Measurements from ENCODE around the gene CRACDL.

CRACDL gene

DNA sequence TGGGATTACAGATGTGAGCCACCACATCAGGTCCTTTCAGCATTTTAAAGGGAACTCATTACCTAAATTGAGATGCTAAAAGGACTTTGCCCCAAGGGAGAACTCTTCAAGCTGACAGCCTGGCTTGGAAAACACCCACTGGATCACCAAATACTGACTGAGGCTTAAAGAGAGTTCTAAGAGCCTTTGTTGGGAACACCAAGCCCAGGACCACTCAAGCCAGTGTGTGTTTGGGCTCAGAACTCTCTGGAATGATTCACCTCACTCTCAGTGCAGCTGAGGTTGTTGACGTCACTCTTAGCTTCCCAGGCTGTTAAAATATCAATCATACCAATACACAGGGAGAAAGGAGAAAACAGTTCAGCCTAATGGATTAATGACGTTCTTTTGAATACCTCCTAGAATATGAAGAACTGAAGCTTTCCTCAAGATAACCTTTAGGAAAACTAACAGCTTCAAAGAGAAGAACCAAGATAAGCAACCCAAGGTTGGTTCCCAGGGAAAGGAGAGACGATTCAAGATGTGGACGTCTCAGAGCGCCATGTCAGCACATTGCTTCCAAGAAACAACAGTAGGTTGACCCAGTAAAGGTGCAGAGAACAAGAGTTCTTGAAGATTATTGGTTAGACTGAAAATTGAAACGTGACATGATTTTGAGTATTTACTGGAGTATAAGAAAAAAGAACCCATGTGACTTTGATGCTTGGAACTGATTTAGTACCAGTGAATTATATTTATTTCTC is 157.1 kb downstream of the CRACDL start:
- H3K27me3 ChIP-seq (ENCODE audit: control insufficient read depth in 2 of 2, insufficient read depth in 2 of 2, low read length in 2 of 2): no peaks in the 10 kb centered on the region
- no peak overlapping the region for H3K4me3 ChIP-seq (ENCODE audit: low read length in 2 of 2)

DNA sequence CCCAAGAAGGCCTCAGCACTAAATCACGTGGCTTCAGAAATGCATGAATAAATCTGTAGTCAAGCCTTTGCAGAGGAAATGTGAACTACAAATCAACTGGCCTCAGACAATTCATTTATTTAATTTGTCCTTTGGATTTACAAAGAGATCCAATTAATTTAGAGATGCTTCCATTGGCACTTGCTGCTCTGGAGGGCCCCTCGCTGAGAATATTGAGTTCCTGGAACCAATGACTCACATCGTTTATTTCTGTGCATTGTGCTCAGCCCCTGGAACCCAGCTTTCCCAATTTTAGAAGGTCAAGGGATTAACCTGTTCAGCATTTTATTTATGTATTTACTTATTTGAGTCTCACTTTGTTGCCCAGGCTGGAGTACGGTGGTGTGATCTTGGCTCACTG is 157.9 kb downstream of the CRACDL start:
- no peak overlapping the region for H3K27ac ChIP-seq (ENCODE audit: low read depth in 2 of 2, low read length in 2 of 2)
- H3K4me3 ChIP-seq (ENCODE audit: low read length in 2 of 2): no peak overlapping the region
- no peak overlapping the region for H3K9ac ChIP-seq (ENCODE audit: low read depth in 1 of 2, low read length in 2 of 2)
- H3K9me3 ChIP-seq (ENCODE audit: control insufficient read depth in 2 of 2, low read length in 2 of 2): no peaks in the 10 kb centered on the region
- H3K4me1 ChIP-seq (ENCODE audit: control insufficient read depth in 2 of 2, insufficient read depth in 2 of 2, low read length in 2 of 2): no peaks in the 10 kb centered on the region
- no peaks in the 10 kb centered on the region for H3K36me3 ChIP-seq (ENCODE audit: control insufficient read depth in 2 of 2, insufficient read depth in 2 of 2, low read length in 2 of 2)
- H3K27me3 ChIP-seq (ENCODE audit: control insufficient read depth in 2 of 2, insufficient read depth in 2 of 2, low read length in 2 of 2): no peaks in the 10 kb centered on the region

More for the DNA sequence above, 157.1 kb downstream of the CRACDL start:
- Histone ChIP-seq H3K36me3 (ENCODE audit: control insufficient read depth in 2 of 2, insufficient read depth in 2 of 2, low read length in 2 of 2) (no peaks in the 10 kb centered on the region), H3K9ac (ENCODE audit: low read depth in 1 of 2, low read length in 2 of 2) (no peak overlapping the region), H3K4me1 (ENCODE audit: control insufficient read depth in 2 of 2, insufficient read depth in 2 of 2, low read length in 2 of 2) (no peaks in the 10 kb centered on the region), H3K27ac (ENCODE audit: low read depth in 2 of 2, low read length in 2 of 2) (no peak overlapping the region), H3K9me3 (ENCODE audit: control insufficient read depth in 2 of 2, low read length in 2 of 2) (no peaks in the 10 kb centered on the region)

DNA sequence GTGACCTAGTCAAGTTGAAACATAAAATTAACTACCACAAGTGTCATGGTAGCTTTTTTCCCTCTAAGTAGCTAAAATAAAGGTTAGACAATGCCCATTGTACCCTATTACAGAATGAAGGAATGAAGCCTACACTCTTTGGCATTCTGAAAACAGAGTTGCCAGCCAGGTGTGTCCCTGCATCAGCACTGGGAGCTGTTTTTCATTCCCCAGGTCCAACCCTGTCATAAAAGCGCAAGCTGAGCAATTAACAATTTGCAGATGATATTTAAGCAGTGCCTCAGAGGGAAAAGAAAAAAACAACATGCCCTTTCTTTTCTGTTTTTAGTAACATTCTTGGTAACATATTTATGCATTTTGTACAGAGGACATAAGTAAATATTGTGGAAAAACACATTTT is 158.3 kb downstream of the CRACDL start:
- Histone ChIP-seq H3K4me1 (ENCODE audit: control insufficient read depth in 2 of 2, insufficient read depth in 2 of 2, low read length in 2 of 2) (no peaks in the 10 kb centered on the region), H3K36me3 (ENCODE audit: control insufficient read depth in 2 of 2, insufficient read depth in 2 of 2, low read length in 2 of 2) (no peaks in the 10 kb centered on the region), H3K4me3 (ENCODE audit: low read length in 2 of 2) (no peak overlapping the region), H3K9ac (ENCODE audit: low read depth in 1 of 2, low read length in 2 of 2) (no peak overlapping the region), H3K27me3 (ENCODE audit: control insufficient read depth in 2 of 2, insufficient read depth in 2 of 2, low read length in 2 of 2) (no peaks in the 10 kb centered on the region), H3K9me3 (ENCODE audit: control insufficient read depth in 2 of 2, low read length in 2 of 2) (no peaks in the 10 kb centered on the region), H3K27ac (ENCODE audit: low read depth in 2 of 2, low read length in 2 of 2) (no peak overlapping the region)

DNA sequence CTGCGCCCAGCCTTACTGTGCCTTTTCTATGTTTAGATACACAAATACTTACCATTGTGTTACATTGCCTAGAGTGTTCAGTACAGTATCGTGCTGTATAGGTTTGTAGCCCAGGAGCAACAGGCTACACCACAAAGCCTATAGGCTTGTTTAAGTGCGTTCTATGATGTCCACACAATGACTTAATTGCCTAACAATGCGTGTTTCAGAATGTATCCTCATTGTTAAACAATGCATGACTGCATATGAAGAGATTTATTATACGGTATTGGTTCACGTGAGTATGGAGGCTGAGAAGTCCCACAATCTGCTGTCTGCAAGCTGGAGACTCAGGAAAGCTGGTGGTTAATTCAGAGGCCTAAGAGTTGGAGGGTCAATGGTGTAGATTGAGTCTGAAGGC is 158.9 kb downstream of the CRACDL start:
- Histone ChIP-seq H3K9me3 (ENCODE audit: control insufficient read depth in 2 of 2, low read length in 2 of 2) (no peaks in the 10 kb centered on the region), H3K36me3 (ENCODE audit: control insufficient read depth in 2 of 2, insufficient read depth in 2 of 2, low read length in 2 of 2) (no peaks in the 10 kb centered on the region), H3K4me3 (ENCODE audit: low read length in 2 of 2) (no peak overlapping the region), H3K4me1 (ENCODE audit: control insufficient read depth in 2 of 2, insufficient read depth in 2 of 2, low read length in 2 of 2) (no peaks in the 10 kb centered on the region), H3K27me3 (ENCODE audit: control insufficient read depth in 2 of 2, insufficient read depth in 2 of 2, low read length in 2 of 2) (no peaks in the 10 kb centered on the region), H3K9ac (ENCODE audit: low read depth in 1 of 2, low read length in 2 of 2) (no peak overlapping the region), H3K27ac (ENCODE audit: low read depth in 2 of 2, low read length in 2 of 2) (no peak overlapping the region)

DNA sequence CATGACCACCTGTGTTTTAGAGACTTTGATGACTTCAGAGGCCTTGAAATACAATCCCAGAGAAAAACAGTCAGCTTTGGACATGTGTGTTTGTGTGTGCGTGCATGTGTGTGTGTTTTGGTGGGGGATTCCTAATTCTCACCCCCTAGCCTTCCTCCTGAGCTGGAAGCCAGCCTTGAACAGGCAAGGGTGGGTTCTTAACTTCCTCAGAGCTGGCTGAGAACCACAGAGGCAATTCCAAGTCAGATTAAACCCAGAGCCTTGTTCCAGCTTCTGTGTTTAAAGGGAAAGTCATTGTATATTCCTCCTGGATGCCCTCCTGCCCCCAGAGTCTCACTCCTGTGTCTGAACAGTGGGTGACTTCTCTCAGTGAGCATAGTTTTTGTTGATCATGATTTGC is 159.9 kb downstream of the CRACDL start:
- Histone ChIP-seq H3K27me3 (ENCODE audit: control insufficient read depth in 2 of 2, insufficient read depth in 2 of 2, low read length in 2 of 2) (no peaks in the 10 kb centered on the region), H3K9ac (ENCODE audit: low read depth in 1 of 2, low read length in 2 of 2) (no peak overlapping the region), H3K36me3 (ENCODE audit: control insufficient read depth in 2 of 2, insufficient read depth in 2 of 2, low read length in 2 of 2) (no peaks in the 10 kb centered on the region), H3K9me3 (ENCODE audit: control insufficient read depth in 2 of 2, low read length in 2 of 2) (no peaks in the 10 kb centered on the region), H3K4me1 (ENCODE audit: control insufficient read depth in 2 of 2, insufficient read depth in 2 of 2, low read length in 2 of 2) (peaks cover 0 to 3% of the 10 kb centered on the region in 2 donors), H3K27ac (ENCODE audit: low read depth in 2 of 2, low read length in 2 of 2) (no peak overlapping the region), H3K4me3 (ENCODE audit: low read length in 2 of 2) (no peak overlapping the region)

DNA sequence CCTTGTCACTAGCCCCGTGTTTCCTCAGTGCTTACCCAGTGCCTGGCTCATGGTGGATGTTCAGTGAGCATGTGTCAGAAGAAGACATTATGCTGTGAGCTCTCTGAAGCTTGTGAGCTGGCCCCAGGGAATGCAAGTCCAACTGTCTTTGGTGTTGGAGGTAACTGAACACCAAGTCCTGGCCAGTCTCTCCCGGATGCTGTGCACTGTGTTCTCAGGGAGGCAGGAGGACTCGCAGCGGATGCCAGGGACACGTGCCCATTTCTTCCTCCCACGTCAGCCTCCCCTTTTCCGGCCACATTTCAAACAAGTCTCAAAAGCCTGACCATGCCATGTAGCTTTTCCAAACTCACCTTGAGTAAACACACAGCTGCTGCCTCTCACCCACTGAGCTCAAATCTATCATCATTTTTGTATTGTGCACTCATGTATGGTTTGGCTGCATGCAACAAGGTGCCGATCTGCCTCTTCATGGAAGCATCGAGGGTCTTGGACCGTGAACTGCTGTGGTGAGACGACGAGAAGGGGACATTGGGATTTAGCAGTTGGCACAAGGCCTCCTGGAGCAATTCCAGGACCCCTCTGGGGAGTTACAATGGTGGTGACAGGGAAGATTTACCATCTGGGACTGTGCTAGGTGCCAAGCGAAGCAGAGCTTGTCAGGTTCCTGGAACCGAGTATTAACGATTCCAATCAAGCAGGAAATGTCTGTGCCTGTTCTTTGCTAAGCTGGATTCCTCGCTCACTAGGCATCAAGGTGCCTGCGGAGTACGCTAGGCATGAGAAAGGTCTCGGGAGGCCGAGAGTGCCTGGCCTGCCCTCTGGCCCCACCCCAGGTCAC is 160.7 kb downstream of the CRACDL start:
- Histone ChIP-seq H3K27ac (ENCODE audit: low read depth in 2 of 2, low read length in 2 of 2) (no peak overlapping the region), H3K36me3 (ENCODE audit: control insufficient read depth in 2 of 2, insufficient read depth in 2 of 2, low read length in 2 of 2) (no peaks in the 10 kb centered on the region), H3K27me3 (ENCODE audit: control insufficient read depth in 2 of 2, insufficient read depth in 2 of 2, low read length in 2 of 2) (no peaks in the 10 kb centered on the region), H3K9me3 (ENCODE audit: control insufficient read depth in 2 of 2, low read length in 2 of 2) (no peaks in the 10 kb centered on the region), H3K9ac (ENCODE audit: low read depth in 1 of 2, low read length in 2 of 2) (no peak overlapping the region), H3K4me1 (ENCODE audit: control insufficient read depth in 2 of 2, insufficient read depth in 2 of 2, low read length in 2 of 2) (peaks cover 0 to 3% of the 10 kb centered on the region in 2 donors), H3K4me3 (ENCODE audit: low read length in 2 of 2) (no peak overlapping the region)

DNA sequence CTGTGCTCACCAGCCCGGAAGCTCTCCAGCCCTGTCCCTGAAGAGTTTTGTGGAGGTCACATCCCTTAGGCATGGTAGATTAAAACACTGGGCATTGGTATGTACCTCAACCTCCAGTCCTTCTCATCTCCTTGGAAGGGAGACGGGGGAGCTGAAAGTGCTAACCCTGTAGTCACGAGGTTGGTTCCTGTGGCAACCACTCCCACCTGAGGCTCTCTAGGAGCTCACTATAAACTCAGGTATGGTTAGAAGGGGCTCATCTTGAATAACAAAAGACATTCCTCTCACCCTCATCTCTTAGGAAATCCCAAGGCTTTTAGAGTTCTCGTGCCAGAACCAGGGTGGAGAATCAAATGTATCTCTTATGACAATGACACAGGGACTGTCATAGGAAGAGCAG is 162.1 kb downstream of the CRACDL start:
- Histone ChIP-seq H3K27ac (ENCODE audit: low read depth in 2 of 2, low read length in 2 of 2) (no peak overlapping the region), H3K4me1 (ENCODE audit: control insufficient read depth in 2 of 2, insufficient read depth in 2 of 2, low read length in 2 of 2) (peaks cover 0 to 6% of the 10 kb centered on the region in 2 donors), H3K27me3 (ENCODE audit: control insufficient read depth in 2 of 2, insufficient read depth in 2 of 2, low read length in 2 of 2) (no peaks in the 10 kb centered on the region), H3K9me3 (ENCODE audit: control insufficient read depth in 2 of 2, low read length in 2 of 2) (no peaks in the 10 kb centered on the region), H3K36me3 (ENCODE audit: control insufficient read depth in 2 of 2, insufficient read depth in 2 of 2, low read length in 2 of 2) (no peaks in the 10 kb centered on the region), H3K9ac (ENCODE audit: low read depth in 1 of 2, low read length in 2 of 2) (no peak overlapping the region), H3K4me3 (ENCODE audit: low read length in 2 of 2) (no peak overlapping the region)

DNA sequence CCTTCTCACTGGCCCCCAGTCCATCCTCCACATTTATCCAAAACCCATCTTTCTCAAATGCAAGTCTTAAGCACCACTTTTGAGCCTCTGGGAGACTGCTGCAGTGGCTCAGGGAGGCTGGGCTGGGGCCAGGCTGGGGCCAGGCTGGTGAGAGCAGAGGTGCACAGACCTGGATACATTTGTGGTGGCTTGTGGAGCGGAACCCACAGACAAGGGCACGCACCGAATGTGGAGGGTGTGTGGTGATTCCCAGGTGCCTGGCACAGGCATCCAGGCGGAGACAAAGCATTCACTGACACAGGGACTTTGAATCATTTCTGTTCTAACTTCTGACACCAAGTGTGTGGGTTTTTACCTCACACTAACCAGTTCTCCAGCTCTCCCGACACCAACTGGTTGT is 162.9 kb downstream of the CRACDL start:
- no peak overlapping the region for H3K9ac ChIP-seq (ENCODE audit: low read depth in 1 of 2, low read length in 2 of 2)
- H3K9me3 ChIP-seq (ENCODE audit: control insufficient read depth in 2 of 2, low read length in 2 of 2): no peaks in the 10 kb centered on the region
- no peak overlapping the region for H3K4me3 ChIP-seq (ENCODE audit: low read length in 2 of 2)
- H3K27ac ChIP-seq (ENCODE audit: low read depth in 2 of 2, low read length in 2 of 2): no peak overlapping the region
- H3K36me3 ChIP-seq (ENCODE audit: control insufficient read depth in 2 of 2, insufficient read depth in 2 of 2, low read length in 2 of 2): no peaks in the 10 kb centered on the region
- H3K27me3 ChIP-seq (ENCODE audit: control insufficient read depth in 2 of 2, insufficient read depth in 2 of 2, low read length in 2 of 2): no peaks in the 10 kb centered on the region
- peaks cover 4 to 8% of the 10 kb centered on the region in 2 donors for H3K4me1 ChIP-seq (ENCODE audit: control insufficient read depth in 2 of 2, insufficient read depth in 2 of 2, low read length in 2 of 2)

DNA sequence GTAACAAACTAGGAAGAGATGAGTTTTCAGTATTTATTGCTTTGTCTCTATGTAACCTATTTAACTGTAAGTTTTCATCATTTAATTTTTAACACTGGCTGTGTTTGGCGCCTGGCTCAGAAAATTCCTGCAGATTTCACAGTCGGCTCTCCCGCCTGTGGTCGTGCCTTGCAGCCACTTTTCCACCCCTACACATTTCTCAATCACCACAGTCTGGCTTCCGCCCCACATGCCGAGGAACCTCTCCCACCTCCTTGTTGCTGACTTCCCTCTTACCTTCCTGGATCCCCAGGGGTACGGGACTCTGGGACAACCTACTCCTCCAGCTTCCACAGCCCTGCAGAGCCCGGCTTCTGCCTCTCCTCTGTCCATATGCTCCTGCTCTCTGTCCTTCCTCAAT is 163.5 kb downstream of the CRACDL start:
- H3K27ac ChIP-seq (ENCODE audit: low read depth in 2 of 2, low read length in 2 of 2): peak overlapping the region; percentile 53 to 64
- no peaks in the 10 kb centered on the region for H3K36me3 ChIP-seq (ENCODE audit: control insufficient read depth in 2 of 2, insufficient read depth in 2 of 2, low read length in 2 of 2)
- peak overlapping the region in 1 of 2 donors; percentile 46 for H3K4me3 ChIP-seq (ENCODE audit: low read length in 2 of 2)
- H3K9me3 ChIP-seq (ENCODE audit: control insufficient read depth in 2 of 2, low read length in 2 of 2): no peaks in the 10 kb centered on the region
- peaks cover 4 to 8% of the 10 kb centered on the region in 2 donors for H3K4me1 ChIP-seq (ENCODE audit: control insufficient read depth in 2 of 2, insufficient read depth in 2 of 2, low read length in 2 of 2)
- no peak overlapping the region for H3K9ac ChIP-seq (ENCODE audit: low read depth in 1 of 2, low read length in 2 of 2)
- H3K27me3 ChIP-seq (ENCODE audit: control insufficient read depth in 2 of 2, insufficient read depth in 2 of 2, low read length in 2 of 2): no peaks in the 10 kb centered on the region

DNA sequence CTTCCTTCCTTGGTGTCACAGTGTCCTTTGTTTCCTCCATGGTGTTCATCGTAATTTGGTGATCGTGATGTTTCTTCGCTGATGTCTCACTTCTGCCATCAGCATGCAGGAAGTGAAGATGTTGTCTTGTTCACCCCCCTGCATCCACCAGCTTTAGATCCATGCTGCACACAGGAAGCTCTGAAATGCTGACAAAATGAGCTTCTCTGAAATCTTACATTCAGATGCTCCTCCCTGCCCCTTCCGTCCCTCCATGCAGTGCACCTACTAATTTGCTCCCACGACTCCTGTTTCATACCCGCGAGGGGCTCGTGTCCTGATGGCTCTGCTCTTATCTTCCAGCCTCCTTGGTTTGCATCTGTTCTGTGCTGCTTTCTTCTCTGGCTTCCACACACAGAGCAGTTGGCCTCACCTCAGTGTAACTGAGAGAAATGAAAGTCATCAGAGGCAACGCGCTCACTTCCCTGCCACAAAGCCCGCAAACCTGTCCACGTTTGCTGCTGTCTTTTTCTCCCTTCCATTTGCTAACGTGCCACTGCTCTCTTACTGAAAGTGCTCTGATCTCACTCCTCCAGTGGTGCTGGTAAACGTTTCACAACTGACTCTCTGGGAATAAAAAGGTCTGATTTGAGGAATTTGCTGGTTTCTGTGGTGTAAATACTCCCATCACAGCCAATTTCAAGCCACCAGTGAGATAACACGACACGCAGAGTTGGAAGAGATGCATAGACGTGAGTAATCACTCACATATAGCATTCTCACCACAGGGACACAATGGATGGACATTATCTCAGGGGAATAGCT is 164.1 kb downstream of the CRACDL start:
- peak overlapping the region; percentile 27 for H3K9ac ChIP-seq (ENCODE audit: low read depth in 1 of 2, low read length in 2 of 2)
- peak overlapping the region; percentile 53 to 64 for H3K27ac ChIP-seq (ENCODE audit: low read depth in 2 of 2, low read length in 2 of 2)
- H3K36me3 ChIP-seq (ENCODE audit: control insufficient read depth in 2 of 2, insufficient read depth in 2 of 2, low read length in 2 of 2): no peaks in the 10 kb centered on the region
- peaks cover 4 to 8% of the 10 kb centered on the region in 2 donors for H3K4me1 ChIP-seq (ENCODE audit: control insufficient read depth in 2 of 2, insufficient read depth in 2 of 2, low read length in 2 of 2)
- no peaks in the 10 kb centered on the region for H3K27me3 ChIP-seq (ENCODE audit: control insufficient read depth in 2 of 2, insufficient read depth in 2 of 2, low read length in 2 of 2)
- H3K4me3 ChIP-seq (ENCODE audit: low read length in 2 of 2): peak overlapping the region; percentile 6 to 46
- no peaks in the 10 kb centered on the region for H3K9me3 ChIP-seq (ENCODE audit: control insufficient read depth in 2 of 2, low read length in 2 of 2)

All from mucosa of rectum (tissue), 2 donors.